DMS153 treated with DMSO at 0.1 percent for 48 hours (cell line): ENCODE data around the gene TAPT1.
"Not testable (repeated sequence)": the region's sequence is repeated elsewhere in the genome, so short reads cannot be mapped to it uniquely, and the experiment has no call there.

Source experiments
- DNase-seq: peaks from one replicate; lab custom pipeline; 2025; ENCODE audit not compliant: unreplicated experiment; lab: John Stamatoyannopoulos, UW

Gene TAPT1, protein sequence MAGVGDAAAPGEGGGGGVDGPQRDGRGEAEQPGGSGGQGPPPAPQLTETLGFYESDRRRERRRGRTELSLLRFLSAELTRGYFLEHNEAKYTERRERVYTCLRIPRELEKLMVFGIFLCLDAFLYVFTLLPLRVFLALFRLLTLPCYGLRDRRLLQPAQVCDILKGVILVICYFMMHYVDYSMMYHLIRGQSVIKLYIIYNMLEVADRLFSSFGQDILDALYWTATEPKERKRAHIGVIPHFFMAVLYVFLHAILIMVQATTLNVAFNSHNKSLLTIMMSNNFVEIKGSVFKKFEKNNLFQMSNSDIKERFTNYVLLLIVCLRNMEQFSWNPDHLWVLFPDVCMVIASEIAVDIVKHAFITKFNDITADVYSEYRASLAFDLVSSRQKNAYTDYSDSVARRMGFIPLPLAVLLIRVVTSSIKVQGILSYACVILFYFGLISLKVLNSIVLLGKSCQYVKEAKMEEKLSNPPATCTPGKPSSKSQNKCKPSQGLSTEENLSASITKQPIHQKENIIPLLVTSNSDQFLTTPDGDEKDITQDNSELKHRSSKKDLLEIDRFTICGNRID

DNA sequence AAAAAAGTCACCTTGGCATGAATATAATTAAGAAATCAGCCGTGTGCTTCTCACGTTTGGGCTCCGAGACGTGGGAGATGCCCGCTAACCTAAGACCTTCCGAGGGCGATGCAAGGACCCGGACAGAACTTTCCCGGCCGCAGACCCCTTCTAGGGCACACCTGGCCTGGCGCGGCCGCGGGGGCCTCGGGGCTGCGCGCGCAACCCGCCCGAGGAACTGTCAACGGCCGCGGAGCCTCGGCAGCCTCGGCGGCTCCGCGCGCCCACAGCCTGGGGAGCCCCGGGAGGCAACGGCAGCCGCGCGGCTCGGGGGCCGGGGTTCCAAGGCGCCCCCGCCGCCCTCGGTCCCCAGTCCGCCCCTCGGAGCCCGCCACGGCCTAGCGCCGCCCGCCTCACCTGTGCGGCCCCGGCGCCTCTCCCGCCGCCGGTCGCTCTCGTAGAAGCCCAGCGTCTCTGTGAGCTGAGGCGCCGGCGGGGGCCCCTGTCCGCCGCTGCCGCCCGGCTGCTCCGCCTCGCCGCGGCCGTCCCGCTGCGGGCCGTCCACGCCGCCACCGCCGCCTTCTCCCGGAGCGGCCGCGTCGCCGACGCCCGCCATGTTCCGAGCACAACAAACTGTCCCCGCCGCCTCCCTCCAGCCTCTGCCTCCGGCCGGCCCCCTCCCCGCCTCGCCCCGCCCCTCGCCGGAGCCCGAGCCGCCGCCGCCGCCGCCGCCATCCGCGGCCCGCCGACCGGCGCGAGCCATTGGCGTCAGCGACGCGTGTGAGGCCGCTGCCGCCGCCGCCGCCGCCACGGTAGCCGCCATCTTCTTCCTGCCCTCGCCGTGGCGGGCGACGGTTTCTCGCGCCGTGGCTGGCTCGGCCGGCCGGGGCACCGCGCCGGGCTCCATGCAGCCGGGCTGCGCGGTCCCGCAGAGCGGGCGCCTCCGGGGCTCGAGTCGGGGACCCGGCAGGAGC is at the start of gene TAPT1:
TAPT1 (minus strand) TSS at position 609 of the 953 bp plus-strand sequence; CDS start at position 595, 14 bp downstream.
- no peak for DNase-seq

DNA sequence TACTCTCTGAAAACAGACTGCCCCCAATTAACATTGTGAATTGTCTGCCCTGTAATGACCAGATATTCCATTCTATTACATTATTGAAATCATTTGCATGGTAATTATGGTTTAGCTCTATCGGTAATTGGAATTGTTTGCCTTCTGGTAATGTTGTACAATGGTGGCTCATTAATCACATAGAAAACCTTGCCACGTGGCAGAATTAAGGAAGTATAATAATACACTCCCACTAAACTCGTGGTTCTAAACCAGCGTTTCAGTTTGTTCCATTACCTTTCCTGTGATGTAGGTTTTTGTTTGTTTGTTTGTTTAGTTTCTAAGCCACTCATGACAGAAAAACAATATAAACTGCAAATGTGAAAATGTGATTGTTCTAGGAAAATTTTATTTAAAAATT is 45.1 kb upstream of the TAPT1 start:
- no peak for DNase-seq

DNA sequence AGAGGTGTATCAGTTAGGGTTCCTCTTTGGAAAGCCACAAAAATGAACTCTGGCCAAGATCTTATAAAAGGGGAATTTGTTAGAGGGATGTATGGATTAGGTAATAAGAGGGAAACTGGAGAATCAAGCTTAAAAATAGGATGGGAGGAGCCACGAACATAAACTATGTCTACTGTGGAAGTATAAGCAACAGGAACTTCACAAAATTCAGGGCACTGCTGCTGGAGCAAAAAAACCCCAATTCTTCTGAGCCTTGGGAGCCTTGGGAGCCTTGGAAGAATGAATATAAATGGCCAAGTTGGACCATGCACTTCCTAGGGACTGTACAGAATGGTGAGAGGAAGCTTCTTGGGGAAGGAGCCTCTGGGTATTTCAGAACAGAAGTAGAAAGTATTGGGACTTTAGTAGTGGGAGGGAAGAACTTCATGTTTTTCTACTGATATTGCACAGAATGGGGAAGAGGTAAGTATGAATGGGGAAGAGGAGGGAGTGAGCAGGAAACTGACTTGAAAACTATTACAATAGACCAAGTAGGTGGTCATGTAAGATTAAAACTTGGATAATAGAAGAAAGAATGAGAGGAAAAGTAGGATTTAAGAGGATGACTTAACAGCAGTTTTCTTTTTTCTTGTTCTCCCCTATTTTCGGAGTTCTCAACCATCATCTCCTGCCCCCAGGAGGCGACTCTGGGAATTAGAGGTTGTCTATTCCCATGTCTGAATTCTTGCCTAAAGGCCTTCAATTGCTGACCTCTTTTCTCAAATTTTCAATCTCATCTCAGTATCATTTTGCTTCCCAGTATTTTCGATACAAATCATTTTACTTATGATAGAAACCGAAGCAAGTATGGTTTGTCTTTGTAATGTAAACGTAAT is 44.4 kb upstream of the TAPT1 start:
- DNase-seq = no peak

DNA sequence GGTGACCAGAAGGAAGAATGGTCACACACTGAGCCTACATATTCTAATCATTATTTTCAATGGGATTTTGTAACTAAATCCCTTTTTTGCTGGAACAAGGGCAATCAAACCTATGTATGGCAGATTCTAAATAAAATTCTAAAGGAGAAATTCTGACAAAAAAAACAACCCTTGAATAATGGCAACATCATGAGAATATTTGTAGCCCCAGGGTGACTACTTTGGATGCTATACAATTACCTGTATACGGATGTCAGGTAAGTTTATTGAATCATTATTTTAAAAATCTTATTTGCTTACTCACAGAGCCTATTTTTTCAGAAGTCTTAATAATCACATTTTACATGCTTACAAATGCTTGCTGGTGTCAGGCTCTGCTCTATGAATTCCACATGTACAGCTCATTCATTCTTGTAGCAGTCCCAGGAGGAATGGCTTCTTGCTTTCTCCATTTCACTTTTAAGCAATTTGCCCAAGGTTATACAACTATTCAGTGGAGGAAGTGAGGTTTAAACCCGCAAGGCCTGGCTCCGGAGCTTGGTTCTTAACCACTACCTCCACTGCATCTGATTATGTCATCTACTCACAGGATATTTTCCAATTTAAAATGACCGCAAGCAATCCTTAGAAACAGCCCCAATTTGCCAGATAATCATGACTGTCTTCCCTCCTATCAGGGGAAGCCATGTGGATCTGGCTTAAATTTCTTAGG is 43.6 kb upstream of the TAPT1 start:
- DNase-seq = not testable (repeated sequence)

DNA sequence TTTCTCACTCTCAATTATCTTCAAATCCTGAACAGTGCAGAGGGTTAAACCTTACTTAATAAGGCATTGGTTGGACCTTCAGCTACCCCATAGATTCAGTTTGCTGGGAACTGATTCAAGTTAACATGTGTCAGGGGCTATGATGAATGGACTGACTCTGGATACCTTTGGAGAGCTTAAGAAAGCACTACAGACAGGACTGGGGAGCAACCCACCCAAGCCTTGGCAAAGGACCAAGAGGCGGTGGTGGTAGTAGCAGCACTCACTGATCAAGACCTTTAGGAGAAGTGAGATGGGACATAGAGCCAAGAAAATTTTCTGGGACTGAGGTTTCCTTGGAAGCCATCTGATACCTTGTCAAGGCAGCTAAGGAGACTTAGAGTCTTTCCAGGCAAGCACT is 43.0 kb upstream of the TAPT1 start:
- no peak for DNase-seq

DNA sequence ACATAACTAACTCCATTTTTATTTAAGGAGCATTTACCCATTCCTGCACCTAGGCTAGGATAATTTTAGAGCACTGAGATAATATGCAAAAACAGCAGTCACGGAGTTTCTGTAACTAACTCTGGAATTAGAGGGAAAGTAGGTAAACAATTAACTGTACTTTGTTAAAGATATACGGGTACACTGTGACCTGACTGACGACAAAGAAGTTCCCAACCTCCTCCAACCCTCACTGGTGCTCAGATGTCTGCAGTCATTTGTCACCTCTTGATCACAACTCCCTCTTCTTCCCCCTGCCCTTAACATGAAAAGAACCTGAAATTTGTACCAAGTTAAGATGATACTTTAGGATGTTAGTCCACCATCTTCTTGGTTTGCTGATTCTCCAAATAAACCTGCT is 42.0 kb upstream of the TAPT1 start:
- DNase-seq = no peak

DNA sequence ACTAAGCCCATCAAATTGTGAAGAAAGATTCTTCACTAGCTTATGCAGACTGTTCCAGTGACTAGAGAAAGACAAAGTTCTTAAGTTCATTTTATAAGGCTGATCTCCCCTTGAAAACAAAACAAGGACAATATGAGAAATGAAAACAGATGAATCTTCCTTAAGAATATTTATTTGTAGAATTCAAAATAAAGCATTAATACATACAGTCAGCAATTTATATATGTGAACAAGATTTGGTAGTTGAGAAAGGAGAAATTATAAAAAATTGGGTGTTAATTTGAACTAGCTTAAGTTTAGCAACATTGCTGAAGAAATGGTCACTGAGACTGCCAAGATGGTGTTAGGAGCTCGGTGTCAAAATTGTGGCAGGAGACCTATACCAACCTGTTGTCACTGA is 41.4 kb upstream of the TAPT1 start:
- no peak for DNase-seq

DNA sequence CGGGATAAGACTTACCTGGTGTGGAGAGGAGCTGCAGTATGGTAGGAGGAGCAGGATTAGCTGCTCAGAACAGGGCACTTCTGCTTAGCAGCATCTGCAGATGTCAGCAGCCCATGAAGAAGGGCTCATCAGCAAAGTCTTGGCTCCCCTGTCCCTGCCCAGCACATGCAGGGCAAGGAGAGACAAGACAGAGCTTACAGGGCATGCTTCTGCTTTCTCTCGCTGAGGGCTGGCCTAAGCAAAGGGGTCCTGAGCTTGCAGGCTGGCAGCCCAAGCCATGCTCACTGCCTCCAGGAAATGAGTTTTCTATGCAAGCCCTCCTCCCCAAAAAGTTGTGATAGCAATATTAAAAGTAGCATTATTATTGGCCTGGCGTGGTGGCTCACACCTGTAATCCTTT is 39.5 kb upstream of the TAPT1 start:
- no peak for DNase-seq

DNA sequence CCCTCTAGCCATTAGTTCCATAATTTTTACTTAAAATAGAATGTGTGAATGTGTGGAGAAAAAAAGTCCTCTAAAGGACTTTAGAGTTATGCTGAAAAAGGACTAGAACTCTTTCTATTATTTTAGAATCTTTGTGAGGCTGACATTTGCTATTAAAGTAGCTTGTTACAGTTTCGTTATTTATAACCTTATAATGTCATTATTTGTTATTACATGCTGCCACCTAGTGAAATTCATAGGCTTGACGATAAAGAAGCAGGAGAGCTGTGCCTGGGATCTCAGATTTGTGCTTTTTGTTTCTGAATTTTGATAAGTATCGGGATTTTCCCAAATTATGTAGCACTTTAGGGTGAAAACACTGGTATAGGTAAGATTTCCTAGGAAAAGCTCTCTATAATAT is 38.5 kb upstream of the TAPT1 start:
- no peak for DNase-seq

DNA sequence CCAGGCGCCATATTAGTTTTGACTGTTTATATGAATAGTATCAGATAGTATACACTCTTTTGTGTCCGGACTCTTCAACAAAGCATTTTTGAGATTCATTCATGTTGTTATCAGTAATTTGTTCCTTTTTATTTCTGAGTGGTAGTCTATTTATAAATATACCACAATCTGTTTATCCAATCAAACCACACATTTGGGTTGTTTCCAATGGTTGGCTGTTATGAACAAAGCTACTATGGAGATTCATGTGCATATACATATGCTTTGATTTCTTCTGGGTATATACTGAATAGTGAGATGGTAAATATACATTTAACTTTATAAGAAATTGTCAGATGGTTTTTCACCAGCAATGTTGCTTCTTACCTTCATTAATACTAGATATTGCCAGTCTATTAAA is 36.8 kb upstream of the TAPT1 start:
- DNase-seq = no peak

DNA sequence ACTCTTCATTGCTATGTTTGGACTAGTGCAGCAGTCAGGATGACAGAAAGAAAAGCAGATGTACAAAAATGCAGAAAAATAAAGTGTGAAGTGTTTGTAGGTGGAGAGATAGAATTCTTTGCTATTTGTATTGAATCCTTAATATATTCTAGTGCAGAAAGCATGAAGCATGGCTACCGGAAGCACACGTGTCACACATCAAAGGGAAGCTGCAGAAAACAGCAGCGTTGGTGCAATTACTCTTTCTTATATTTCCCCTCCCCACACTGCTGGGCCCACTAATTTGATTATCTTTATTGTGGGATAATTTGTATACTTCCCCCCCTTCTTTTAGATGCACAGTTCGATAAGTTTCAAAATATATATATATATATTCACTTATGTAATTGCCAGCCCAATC is 35.9 kb upstream of the TAPT1 start:
- DNase-seq = no peak

DNA sequence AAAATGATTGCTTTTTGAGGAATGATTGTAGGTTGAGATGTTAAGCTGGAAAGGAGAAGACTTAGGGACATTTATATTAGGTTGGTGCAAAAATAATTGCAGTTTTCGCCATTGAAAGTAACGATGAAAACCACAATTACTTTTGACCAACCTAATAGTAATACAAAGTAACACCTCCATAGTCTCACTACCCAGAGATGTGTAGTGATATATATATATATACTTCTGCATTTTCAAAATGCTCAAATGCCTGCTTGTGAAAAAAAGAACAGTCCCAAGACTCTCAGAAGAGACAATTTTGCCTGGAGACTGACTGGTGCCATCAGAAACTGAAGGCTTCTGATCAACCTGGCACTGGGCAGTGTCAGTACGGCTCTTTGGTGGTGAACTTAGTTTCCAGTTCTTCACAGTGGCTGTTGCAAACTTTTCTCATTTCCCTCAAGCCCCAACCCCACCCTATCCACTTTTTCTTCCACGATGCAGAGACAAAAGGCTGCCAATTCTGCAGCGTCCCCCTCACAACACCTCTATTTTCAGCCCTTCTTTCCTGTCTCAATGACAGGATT is 35.1 kb upstream of the TAPT1 start:
- no peak for DNase-seq

DNA sequence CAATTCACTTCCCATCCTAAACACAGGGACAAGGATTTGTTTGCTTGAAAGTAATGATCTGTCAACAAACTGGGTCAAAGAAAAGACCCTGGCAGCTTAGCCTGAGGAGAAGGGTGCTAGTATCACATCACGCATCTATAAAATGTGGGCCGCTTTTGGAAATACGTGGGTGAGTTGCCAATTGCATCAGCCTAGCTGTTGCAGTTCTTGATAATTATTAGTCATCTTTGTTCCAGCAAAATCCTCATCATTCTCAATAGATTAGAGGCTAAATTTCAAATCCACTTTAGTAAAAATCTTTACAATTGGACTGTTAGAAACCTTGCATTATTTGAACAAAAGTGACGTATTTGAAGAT is 33.6 kb upstream of the TAPT1 start:
- no peak for DNase-seq

DNA sequence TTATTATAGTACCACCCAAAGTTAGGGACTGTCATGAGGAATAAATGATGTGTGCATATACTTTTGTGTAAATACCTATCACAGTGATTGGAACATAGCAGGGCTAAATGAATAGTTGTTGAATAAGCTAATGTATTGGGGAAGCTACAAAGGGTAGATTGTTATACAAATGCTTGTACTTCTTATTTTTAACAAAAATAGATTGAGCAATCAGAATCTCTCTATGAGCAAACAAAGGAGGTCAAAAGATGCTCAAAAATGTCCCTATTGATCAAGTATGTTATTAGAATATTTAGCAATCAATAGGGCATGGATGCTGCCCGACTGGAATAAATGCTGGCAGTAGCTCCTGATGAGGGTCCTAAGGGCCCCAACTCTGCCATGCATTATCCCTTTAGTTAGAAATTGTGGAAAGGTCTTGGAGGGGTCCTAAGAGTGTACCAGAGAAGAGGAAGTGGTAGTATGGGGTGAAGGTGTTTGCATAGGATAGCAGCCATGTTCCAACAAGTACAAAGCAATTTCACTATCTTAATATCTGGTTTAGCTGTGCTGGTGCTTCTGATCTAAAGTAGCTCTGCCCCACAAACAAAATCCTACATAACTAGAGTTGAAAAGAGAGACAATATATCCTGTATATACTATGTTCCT is 33.1 kb upstream of the TAPT1 start:
- DNase-seq = no peak

DNA sequence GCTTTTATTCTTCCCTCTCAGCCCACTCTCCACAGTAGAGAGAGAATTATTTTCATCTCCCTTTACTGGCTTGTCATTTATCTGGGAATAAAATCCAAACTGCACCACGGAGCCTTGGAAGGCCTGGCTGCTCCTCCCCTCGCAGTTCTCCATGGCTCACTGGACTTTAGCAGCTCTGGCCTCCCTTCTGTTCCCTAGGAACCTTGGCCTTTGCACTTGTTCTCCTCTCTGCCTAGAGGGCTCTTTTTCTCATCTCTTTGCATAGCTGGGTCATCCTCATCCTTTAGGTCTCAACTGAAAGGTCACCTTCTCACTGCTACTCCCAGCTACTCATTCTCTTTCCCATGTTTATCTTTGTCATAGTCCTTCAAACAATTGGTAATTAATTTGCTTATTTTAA is 31.3 kb upstream of the TAPT1 start:
- DNase-seq = no peak

DNA sequence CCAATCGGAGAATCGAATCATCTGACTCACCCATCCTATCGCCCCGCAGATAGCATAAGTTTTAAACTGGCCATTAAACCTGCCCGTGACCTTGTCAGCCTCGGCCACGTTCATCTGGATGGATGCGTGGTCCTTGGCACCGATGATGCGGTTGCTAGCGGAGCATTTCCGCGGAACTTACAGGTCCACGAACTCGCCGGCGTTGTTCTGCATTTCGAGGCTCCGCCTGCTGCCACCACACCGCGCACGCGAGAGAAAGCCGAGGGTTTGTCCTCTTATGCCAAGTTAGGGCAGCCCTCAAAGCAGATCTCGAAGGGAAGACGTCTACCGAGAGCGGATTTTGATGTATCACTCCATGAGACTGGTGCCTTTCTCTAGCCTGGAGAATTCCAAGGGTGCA is 30.1 kb upstream of the TAPT1 start:
- DNase-seq = no peak

DNA sequence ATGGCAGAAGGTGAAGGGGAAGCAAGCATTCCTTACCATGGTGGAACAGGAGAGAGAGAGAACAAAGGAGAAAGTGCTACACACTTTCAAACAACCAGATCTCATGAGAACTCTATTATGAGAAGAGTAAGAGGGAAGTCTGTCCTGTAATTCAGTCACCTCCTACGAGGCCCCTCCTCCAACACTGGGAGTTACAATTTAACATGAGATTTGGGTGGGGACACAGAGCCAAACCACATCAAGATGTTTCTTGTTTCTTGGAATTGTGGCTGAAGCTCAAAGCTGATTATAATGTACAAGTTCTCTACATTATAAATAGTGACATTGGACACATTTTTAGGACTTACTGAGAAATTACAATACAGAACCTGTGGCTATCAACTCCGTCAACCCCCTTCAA is 29.5 kb upstream of the TAPT1 start:
- DNase-seq = no peak

DNA sequence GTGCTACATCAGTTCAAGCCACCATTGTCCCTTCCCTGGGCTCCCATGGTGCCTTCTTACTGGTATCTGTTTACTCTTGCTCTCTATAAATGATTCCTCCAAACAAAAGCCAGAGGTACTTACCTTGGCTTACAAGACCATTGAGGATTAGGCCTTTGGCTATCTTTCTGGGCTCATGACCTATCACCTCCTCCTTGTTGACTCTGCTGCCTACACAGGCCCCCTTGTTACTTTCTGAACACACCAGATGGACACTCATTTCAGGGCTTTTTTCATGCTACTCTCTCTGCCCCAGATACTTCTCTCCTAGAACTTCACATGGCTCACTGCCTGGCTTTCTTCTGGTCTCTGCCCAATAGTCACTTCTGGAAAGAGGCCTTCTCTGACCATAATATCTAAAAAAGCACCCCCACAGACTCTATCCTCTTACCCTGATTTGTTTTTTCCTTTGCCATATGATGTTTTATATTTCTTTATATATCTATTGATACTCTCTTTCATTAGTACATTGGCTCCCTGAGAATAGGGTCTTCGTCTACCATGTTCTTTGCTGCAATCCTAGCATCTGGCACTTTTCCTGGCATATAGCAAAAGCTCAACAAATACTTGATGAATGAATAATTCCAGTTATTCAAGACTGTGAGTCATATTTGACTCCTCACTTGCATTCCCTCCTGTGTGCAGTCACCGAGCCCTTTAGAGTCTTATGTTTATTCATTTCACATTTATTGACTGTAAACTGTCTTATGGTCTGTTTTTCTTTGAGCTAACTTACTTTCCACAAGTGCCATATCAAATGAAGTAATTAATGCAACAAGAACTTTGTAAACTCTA is 27.1 kb upstream of the TAPT1 start:
- no peak for DNase-seq
